ENCODE data around the gene TKT. TPM values are rescaled to one million over a fixed set of nuclear protein-coding genes. Genes with fewer than 3 reads are reported as not detected.

TKT gene
- total and polyA plus RNA-seq, 2 of the 4 experiments (the other 2 are of a cell fraction) = 280 to 349 TPM

DNA sequence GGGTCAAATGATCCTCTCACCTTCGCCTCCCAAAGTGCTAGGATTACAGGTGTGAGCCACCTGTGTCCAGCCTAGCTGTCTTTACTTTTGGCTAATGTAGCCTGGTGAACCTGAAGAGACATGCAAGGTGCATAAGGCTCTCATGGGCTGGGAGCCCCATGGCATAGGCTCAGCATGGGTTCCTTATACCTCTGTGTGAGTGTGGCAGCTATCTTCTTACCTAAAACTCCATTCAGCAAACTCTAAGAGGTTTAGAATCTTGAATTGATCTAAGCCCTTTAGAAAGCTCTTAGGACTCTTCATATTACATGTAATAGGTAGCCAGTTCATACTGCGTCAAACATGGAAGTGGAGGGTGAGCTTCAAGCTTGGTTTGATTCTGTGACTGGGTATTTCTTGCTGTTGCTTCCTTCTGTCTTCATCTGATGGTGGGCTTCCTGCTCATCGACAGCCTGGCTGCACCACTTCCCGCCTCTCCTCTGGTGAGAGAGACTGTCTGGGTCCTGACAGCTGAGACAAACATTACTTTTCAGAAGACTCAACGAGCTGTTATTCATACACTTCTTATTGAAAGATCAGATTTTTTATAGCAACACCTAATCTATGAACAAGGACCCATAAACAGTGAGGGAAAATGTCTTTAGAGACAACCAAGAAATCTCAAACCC, 19.2 kb upstream of the TKT start:
- no peak overlapping the region for H2BK5ac ChIP-seq (ENCODE audit: low read depth, low read length, poor library complexity, severe bottlenecking)
- H3K27me3 ChIP-seq (ENCODE audit: control insufficient read depth, insufficient read depth, low read length) = no peaks in the 10 kb centered on the region
- no peak overlapping the region for H2AK9ac ChIP-seq (replicated peaks; ENCODE audit: low read depth, low read length, poor library complexity)
- H3K4me3 ChIP-seq (ENCODE audit: insufficient read depth, low read depth, low read length) = no peak overlapping the region
- no peak for DNase-seq
- H3K79me1 ChIP-seq (ENCODE audit: low read depth in 1 of 2, low read length in 2 of 2) = peaks cover 0 to 10% of the 10 kb centered on the region in 2 experiments; a peak in 2 of 4 replicates
- H3K23ac ChIP-seq (ENCODE audit: low read depth, low read length) = no peak overlapping the region
- no peaks in the 10 kb centered on the region for H3K9me3 ChIP-seq (ENCODE audit: control insufficient read depth, insufficient read depth, low read length)
- no peak overlapping the region; the same call in 1 of the 2 replicates for H4K91ac ChIP-seq (ENCODE audit: insufficient read depth, low read depth, low read length)
- H3K14ac ChIP-seq (replicated peaks; ENCODE audit: low read depth, low read length) = no peak overlapping the region
- ChIA-PET POLR2A (ENCODE audit: unreplicated experiment) (no interaction called here), CTCF (interaction anchor here (0.6 kb wide), 1 partner anchor 89 kb away, joined by 4 read pairs; no protein-coding TSS in a partner anchor)
- H2BK120ac ChIP-seq (ENCODE audit: low read depth, low read length) = peak overlapping the region; percentile 3; the same call in 1 of the 2 replicates
- dilution Hi-C loops (cut with HindIII; ENCODE audit: low sequenced_read_pairs, unreplicated experiment) (no loop called here), in situ Hi-C loops (cut with MboI; ENCODE audit: low sequenced_read_pairs) (loop anchor here (25.0 kb wide), 1 partner anchor 612 kb away; the partner anchor contains the start of genes ACTR8 and SELENOK), intact Hi-C loops (cut with micrococcal nuclease) (no loop called here)
- peaks cover 15% of the 10 kb centered on the region; the same call in 1 of the 2 replicates for H3K9me1 ChIP-seq (ENCODE audit: insufficient read depth, low read length)
- no peak for TF ChIP-seq CEBPB (IDR thresholded peaks at IDR 0.05; ENCODE audit: low read depth, low read length)
- TF ChIP-seq SMC3 (IDR thresholded peaks at IDR 0.05; ENCODE audit: low read depth, low read length) = no peak
- no peak for TF ChIP-seq POLR2A (IDR thresholded peaks at IDR 0.05; ENCODE audit: low read depth, low read length)
- TF ChIP-seq RCOR1 (IDR thresholded peaks at IDR 0.05; ENCODE audit: insufficient replicate concordance, low read length) = no peak
- no peak for TF ChIP-seq CHD1 (IDR thresholded peaks at IDR 0.05; ENCODE audit: low read depth, low read length)
- no peak for TF ChIP-seq USF2 (IDR thresholded peaks at IDR 0.05; ENCODE audit: low read depth, low read length)
- TF ChIP-seq MAFK (IDR thresholded peaks at IDR 0.05; ENCODE audit: low read depth, low read length) = no peak
- no peak for TF ChIP-seq NFE2L2 (IDR thresholded peaks at IDR 0.05; ENCODE audit: low read depth, low read length)
- no peak for TF ChIP-seq MAZ (IDR thresholded peaks at IDR 0.05; ENCODE audit: borderline replicate concordance, low read depth, low read length)
- no peak for TF ChIP-seq ELK1 (IDR thresholded peaks at IDR 0.05; ENCODE audit: borderline replicate concordance, low read depth, low read length)
- TF ChIP-seq FOS (IDR thresholded peaks at IDR 0.05; ENCODE audit: low read depth, low read length) = no peak
- TF ChIP-seq BHLHE40 (IDR thresholded peaks at IDR 0.05; ENCODE audit: low read depth, low read length) = no peak
- TF ChIP-seq RAD21 (IDR thresholded peaks at IDR 0.05; ENCODE audit: low read length) = no peak
- no peak for TF ChIP-seq MXI1 (IDR thresholded peaks at IDR 0.05; ENCODE audit: borderline replicate concordance, low read depth, low read length)
- no peak for TF ChIP-seq CTCF (conservative IDR thresholded peaks at IDR 0.05; ENCODE audit: low read depth, low read length)
- H3K18ac ChIP-seq (ENCODE audit: low read depth, low read length) = peak overlapping the region; percentile 9; the same call in 1 of the 2 replicates
- BruUV-seq (replicated peaks) = no TSS peak
- H3K27ac ChIP-seq (ENCODE audit: insufficient read depth, low read length) = no peak overlapping the region
- H2BK15ac ChIP-seq (ENCODE audit: low read depth, low read length) = peak overlapping the region; percentile 2; the same call in 1 of the 3 replicates
- peaks cover 9% of the 10 kb centered on the region for H3K4me1 ChIP-seq (ENCODE audit: control insufficient read depth, insufficient read depth, low read length)
- no peak for ATAC-seq (ENCODE audit: low read depth)
- no peak overlapping the region for H3K4me2 ChIP-seq (ENCODE audit: low read depth, low read length)
- no peak overlapping the region for H4K5ac ChIP-seq (ENCODE audit: low read depth, low read length)
- H3K56ac ChIP-seq (ENCODE audit: extremely low read depth, insufficient read depth, low read length) = no peak overlapping the region
- no peak overlapping the region for H2BK20ac ChIP-seq (ENCODE audit: low read depth, low read length)
- H2AK5ac ChIP-seq (ENCODE audit: low read depth, low read length) = no peak overlapping the region
- no peak overlapping the region for H2AFZ ChIP-seq (replicated peaks; ENCODE audit: low read length, poor library complexity)
- no peak overlapping the region for H3K9ac ChIP-seq (ENCODE audit: low read depth, low read length)
- no peaks in the 10 kb centered on the region for H3K36me3 ChIP-seq (ENCODE audit: control insufficient read depth, insufficient read depth, low read length)
- no peak overlapping the region for H3K4ac ChIP-seq (ENCODE audit: low read depth, low read length)
- WGBS, 2 experiments (ENCODE audit: extremely low coverage in 2 of 2, insufficient read length in 1 of 2) = no CpG with 5 or more reads among the region's 5 CpGs
- no peak overlapping the region for H4K8ac ChIP-seq (ENCODE audit: low read depth in 2 of 2, low read length in 2 of 2)
- H4K20me1 ChIP-seq (ENCODE audit: insufficient read depth, low read length) = no peaks in the 10 kb centered on the region

Data from IMR-90 (cell line).